Islet precursor cell (in vitro differentiated cells): ENCODE data around the gene ARL9.

Experiments
- DNase-seq: peaks from one replicate; pipeline ENCODE4 v3.0.0-alpha.2; 2018

ARL9 gene

DNA sequence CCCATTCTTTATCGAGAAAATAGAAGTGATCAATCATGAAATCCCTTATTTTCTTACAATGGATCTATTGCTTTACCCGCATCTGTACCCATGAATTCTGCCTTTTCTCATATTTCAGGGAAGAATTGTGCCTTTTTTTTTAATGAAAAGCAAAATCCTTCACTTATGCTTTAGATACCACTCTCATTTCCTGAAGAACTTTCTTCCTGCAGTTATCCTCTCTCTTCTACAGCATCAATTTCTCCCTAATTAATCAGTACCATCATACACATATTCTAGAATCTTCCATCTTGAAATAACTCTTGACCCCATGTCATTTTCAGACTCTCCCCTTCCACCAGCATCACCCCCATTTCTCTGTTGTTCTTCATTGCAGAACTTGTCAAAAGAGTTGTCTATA is 26.6 kb downstream of the ARL9 start:
- no peak for DNase-seq

DNA sequence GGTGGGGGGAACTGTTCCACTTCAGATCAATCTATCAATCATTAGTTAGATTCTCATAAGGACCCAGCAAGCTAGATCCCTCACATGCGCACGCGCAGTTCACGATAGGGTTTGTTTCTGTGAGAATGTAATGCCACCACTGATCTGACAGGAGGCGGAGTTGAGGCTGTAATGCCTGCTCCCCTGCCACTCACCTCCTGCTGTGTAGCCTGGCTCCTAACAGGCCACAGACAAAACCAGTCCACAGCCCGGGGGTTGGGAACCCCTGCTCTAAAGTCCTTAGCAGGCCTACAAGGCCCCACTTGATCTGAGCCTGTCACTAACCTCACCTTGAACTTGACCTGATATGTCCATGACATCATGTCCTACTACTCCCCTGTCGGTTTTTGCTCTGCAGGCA is 30.3 kb downstream of the ARL9 start:
- DNase-seq, result no peak

DNA sequence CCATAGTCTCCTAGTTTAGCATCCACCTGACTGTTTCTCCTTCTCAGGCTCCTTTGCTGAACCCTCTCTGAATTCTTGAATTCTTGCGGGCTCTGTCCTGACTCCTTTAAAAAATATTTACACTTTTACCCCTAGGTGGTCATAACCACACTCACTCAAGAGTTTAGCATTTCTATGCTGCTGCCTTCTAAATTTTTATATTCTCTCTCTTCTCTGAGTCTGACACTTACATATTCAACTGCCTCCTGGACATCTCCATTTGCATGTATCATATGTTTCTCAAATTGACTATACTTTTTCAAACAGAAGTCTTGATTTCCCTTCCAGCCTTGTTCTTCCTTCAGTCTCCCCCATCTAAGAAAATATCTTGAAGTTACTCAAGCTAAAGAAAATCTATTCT is 31.6 kb downstream of the ARL9 start:
- DNase-seq, result no peak

DNA sequence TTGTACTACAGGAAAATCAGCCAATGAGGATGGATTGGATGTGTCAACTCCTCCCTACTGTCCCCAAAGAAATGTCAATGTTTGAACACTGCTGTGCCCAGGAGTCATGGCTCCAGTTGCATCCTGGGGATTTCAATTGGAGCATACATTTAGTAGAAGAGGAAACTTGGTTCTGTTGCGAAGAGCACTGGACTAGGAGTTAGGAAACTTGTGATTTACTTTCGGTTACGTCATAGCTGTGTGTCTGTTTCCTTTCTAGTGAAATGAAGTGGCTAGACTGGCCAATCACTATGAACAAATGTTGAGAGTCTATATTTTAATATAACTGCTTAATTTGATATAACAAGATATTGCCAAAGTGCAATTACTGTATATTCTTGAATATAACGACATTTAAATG is 35.2 kb downstream of the ARL9 start:
- DNase-seq, result no peak

DNA sequence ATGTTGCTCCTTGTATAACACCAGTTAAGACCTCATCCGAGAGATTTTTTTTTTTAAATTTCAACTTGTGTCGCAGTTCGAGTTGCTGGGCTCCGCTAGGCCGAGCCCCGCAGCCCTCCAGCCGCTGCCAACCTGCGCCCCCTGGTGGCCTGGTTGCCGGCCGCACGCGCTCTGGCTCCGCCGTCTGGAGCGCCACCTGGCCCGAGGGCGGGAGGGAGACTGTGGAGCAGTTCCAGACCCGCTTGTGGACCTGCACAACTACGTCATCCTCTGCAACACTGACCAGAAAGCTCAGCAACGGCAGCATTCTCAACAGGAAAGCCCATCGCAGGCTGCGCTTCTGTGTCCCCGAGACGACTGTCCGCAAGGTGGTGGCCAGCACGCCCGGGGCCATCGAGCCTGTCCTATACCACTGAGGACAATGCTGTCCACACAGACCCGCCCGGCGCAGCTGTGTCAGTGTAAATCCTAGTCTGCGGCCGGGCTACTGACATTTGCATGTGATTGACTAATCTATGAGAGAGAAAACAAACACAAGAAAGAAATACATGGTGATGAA is 39.1 kb downstream of the ARL9 start:
- DNase-seq, result peak; percentile 98

DNA sequence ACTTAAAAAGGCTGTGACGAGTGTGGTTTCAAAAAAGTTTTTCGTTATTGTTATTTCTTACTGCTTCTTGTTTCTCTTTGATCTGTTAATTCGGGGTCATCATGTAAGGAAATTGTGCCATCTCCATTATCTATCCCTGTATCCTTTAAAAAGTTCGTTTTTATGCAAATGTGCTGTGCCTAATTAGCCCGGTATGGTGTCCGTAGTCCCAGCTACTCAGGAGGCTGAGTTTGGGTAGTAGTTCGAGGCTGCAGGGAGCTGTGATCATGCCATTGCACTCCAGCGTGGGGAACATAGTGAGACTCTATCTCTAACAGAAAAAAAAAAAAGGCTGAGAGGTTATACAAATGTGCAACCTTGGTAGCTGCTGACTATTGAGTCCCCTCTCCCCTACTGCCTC is 45.1 kb downstream of the ARL9 start:
- DNase-seq, result no peak

DNA sequence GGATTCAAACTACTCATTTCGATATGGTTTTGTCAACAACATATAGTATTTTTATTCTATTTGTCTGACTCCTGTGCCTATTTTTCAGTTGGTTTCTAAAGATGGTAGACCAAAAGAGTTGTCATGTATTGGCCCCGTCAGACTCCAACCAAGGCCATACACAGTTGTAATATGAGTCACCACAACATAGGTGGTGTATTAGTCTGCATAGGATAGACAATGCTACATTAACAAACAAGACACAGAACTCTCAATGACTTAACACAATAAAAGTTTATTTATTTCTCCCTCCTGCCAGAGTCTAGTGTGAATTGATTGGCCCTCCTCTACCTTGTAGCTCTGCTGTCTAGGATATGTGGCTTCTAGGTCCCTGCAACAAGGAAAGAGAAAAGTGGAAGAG is 45.9 kb downstream of the ARL9 start:
- no peak for DNase-seq

DNA sequence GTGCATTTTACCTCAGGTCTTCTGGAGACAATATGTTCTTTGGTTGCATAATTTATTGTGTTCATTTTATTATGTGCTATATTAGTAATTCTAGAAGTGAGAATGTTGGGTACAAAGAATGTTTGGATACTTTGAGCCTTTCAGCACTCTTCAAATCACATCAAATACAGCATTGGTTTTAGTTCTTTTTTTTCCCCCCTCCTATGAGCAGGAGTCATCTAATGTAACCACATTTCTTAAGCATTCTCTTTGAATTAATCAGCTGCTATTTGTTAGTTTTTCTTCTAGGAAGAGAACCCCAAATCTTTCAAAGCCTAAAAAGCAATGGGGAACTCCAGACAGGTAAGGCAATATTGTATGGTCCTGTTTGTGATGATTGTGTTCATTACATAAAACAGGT is 46.7 kb downstream of the ARL9 start:
- DNase-seq, result no peak

DNA sequence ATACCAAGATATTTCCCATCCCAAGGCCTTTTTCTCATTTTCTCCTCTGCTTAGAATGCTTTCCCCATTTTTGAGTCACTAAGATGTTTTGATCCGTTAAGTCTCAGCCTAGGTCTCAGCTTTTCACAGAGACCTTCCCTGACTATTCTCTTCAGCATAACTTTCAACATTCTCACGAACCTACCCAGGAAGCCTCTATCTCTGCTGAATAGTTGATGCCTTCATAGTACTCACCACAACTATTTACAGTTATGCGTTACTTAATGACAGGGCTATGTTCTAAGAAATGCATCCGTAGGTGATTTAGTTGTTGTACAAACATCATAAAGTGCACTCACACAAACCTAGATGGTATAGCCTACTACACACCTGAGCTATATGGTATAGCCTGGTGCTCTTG is 64.5 kb downstream of the ARL9 start:
- no peak for DNase-seq
